GM21723 (cell line): ENCODE data around the gene ZCCHC9.

Source experiments
- ATAC-seq: cut with Tn5 transposase; IDR thresholded peaks from one replicate; pipeline ENCODE4 v1.9.1; 2021; ENCODE audit warnings: mild to moderate bottlenecking, moderate library complexity; ENCODE audit not compliant: unreplicated experiment

ZCCHC9 gene

DNA sequence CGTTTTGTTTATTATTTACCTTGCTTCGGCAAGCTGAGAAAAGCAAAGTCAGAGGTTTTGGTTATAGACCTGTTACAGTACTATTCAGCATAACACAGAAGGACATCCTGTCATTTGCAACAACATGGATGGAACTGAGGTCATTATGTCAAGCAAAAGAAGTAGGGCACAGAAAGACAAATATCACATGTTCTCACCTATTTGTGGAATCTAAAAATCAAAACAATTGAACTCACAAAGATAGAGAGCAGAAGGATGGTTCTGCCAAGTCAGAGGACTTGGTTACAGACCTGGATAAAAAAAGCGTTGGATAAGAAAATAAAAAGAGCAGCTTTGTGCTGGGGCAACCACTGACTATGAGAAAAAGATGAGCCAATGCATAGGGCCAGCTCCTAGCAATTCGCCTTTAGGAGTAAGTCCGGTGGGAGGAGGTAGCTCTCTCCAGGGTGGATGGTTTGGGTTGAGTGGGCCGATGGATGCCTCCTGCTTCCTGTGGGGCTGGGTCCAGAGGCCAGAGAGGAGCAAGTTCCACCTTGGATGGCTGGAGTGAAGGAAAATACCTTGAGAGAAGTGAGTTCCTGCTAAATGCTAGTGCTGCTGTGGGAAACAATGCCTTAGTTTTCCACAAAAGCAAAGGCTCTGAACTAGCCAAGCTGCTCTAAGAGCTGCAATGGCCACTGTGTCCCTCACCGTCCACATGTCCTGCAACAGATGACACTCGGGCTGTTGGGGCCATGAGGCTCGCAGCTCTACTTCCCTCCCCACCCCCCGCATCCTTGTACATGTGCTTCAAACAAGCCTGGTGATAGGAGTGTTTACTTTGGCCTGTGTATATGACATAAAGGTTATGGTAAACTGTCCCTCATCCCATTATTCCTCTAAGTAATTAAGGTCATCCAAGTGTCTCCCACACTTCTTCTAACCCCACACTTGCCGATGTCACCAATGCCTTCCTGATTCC, 54.2 kb downstream of the ZCCHC9 start:
- no peak for ATAC-seq

GRCh38 chr5:81359108-81359507, 57.7 kb downstream of the ZCCHC9 start:
- ATAC-seq: no peak

- no peak for ATAC-seq
These were observed 58.5 kb downstream of the ZCCHC9 start for GRCh38 chr5:81359881-81360280.

DNA sequence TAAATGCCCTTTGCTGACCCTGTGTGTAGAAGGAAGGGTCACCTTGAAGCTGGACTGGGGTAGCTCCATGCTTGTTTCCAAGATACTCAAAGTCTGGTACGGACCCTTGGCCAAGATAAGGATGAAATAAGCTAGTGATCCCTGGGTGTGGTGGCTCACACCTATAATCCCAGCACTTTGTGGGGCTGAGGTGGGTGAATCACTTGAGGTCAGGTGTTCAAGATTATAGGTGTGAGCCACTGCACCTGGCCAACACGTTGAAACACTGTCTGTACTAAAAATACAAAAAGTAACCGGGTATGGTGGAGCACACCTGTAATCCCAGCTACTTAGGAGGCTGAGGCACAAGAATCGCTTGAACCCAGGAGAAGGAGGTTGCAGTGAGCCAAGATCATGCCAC, 59.3 kb downstream of the ZCCHC9 start:
- no peak for ATAC-seq

- ATAC-seq: no peak
These were observed 60.2 kb downstream of the ZCCHC9 start for GRCh38 chr5:81361600-81361999.
